ENCODE results near the gene GOSR1. TPM values are rescaled to one million over a fixed set of nuclear protein-coding genes. Genes with fewer than 3 reads are reported as not detected.
"Not testable (repeated sequence)": the region's sequence is repeated elsewhere in the genome, so short reads cannot be mapped to it uniquely, and the experiment has no call there.

GOSR1 gene
- polyA plus RNA-seq, 1 of the 3 experiments (the other 2 are of a cell fraction) = 13.7 TPM

DNA sequence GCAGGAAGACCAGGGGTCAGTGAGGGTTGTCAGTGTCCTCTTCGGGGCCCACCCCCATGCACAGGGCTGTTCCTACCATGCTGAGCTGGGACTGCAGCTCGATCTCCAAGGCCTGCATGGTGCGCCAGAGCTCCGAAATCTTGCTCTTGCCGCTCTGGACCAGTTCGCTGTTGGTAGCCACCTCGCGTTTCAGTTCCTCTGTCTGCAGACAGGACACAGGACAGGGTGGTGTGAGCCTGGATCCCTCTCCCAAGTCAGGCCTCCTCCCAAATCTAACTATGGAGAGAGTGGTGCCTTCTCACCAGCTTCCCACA, 90.9 kb downstream of the GOSR1 start:
- peaks cover 0 to 4% of the 10 kb centered on the region in 2 experiments; a peak in 1 of 4 replicates for H3K4me1 ChIP-seq (ENCODE audit: control insufficient read depth in 1 of 2, insufficient read depth in 2 of 2, low read depth in 1 of 2, low read length in 1 of 2)
- POLR2A ChIA-PET = no interaction called here
- no peaks in the 10 kb centered on the region for H3K9me2 ChIP-seq
- no peaks in the 10 kb centered on the region for H3K36me3 ChIP-seq (replicated peaks in 1 of 2; ENCODE audit: control insufficient read depth in 1 of 2, insufficient read depth in 2 of 2, low read length in 1 of 2)
- CTCF ChIA-PET = interaction anchor here (0.8 kb wide), 1 partner anchor 130 kb away, joined by 3 read pairs; no protein-coding TSS in a partner anchor
- no peaks in the 10 kb centered on the region for H4K20me1 ChIP-seq (ENCODE audit: insufficient read depth)
- H3K4me2 ChIP-seq = no peak overlapping the region
- H3K4me3 ChIP-seq (ENCODE audit: low read depth in 2 of 2, low read length in 1 of 2) = no peak overlapping the region
- WGBS (ENCODE audit: low lambda C conversion rate) = 85% methylated on average over 8 of the region's 8 CpGs
- no peaks in the 10 kb centered on the region for H3F3A ChIP-seq (replicated peaks; ENCODE audit: insufficient read depth)
- H3K9ac ChIP-seq = no peak overlapping the region
- H3K9me3 ChIP-seq = no peaks in the 10 kb centered on the region
- H3K27ac ChIP-seq (ENCODE audit: low read depth in 2 of 2, low read length in 1 of 2) = no peak overlapping the region
- no peak for DNase-seq
- no peaks in the 10 kb centered on the region for H3K27me3 ChIP-seq (ENCODE audit: insufficient read depth)
- no peaks in the 10 kb centered on the region for H3K79me2 ChIP-seq (ENCODE audit: insufficient read depth)
- H2AFZ ChIP-seq (ENCODE audit: low read depth) = no peak overlapping the region
- no peak for TF ChIP-seq ZBTB33 (IDR thresholded peaks at IDR 0.05; ENCODE audit: borderline replicate concordance, low read depth)
- TF ChIP-seq, protein P1, sequence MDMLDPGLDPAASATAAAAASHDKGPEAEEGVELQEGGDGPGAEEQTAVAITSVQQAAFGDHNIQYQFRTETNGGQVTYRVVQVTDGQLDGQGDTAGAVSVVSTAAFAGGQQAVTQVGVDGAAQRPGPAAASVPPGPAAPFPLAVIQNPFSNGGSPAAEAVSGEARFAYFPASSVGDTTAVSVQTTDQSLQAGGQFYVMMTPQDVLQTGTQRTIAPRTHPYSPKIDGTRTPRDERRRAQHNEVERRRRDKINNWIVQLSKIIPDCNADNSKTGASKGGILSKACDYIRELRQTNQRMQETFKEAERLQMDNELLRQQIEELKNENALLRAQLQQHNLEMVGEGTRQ (IDR thresholded peaks at IDR 0.05; ENCODE audit: borderline replicate concordance, low read depth, low read length) = no peak
- no peak for TF ChIP-seq RAD21 (IDR thresholded peaks at IDR 0.05; ENCODE audit: low read length)
- no peak for TF ChIP-seq NRF1 (IDR thresholded peaks at IDR 0.05; ENCODE audit: low read depth, low read length)
- no peak for TF ChIP-seq SMC3 (IDR thresholded peaks at IDR 0.05; ENCODE audit: low read depth, low read length)
- TF ChIP-seq ELF1 (IDR thresholded peaks at IDR 0.05) = no peak
- no peak for TF ChIP-seq EZH2phosphoT487 (IDR thresholded peaks at IDR 0.05; ENCODE audit: borderline replicate concordance, low read depth)
- no peak for TF ChIP-seq TAF1 (IDR thresholded peaks at IDR 0.05; ENCODE audit: borderline replicate concordance, low read depth, low read length)
- no peak for TF ChIP-seq RXRA (IDR thresholded peaks at IDR 0.05; ENCODE audit: borderline replicate concordance, low read depth)
- no peak for TF ChIP-seq MXI1 (IDR thresholded peaks at IDR 0.05; ENCODE audit: low read depth, low read length)
- no peak for TF ChIP-seq USF1 (IDR thresholded peaks at IDR 0.05; ENCODE audit: borderline replicate concordance, low read depth)
- no peak for TF ChIP-seq GABPA (IDR thresholded peaks at IDR 0.05; ENCODE audit: low read depth)
- no peak for TF ChIP-seq PBX3 (IDR thresholded peaks at IDR 0.05)
- no peak for TF ChIP-seq EP300 (IDR thresholded peaks at IDR 0.05; ENCODE audit: borderline replicate concordance in 1 of 2, low read depth in 1 of 2, low read length in 1 of 2)
- TF ChIP-seq TCF12 (IDR thresholded peaks at IDR 0.05) = no peak
- no peak for TF ChIP-seq SIN3A (IDR thresholded peaks at IDR 0.05; ENCODE audit: borderline replicate concordance, low read depth, low read length)
- no peak for TF ChIP-seq FOXM1 (IDR thresholded peaks at IDR 0.05; ENCODE audit: low read depth)
- TF ChIP-seq RCOR1 (IDR thresholded peaks at IDR 0.05; ENCODE audit: low read length) = no peak
- TF ChIP-seq FOXJ3 (CRISPR knock-in tag; IDR thresholded peaks at IDR 0.05) = no peak
- TF ChIP-seq FOSL2 (IDR thresholded peaks at IDR 0.05; ENCODE audit: borderline replicate concordance, low read depth) = no peak

GRCh38 chr17:30569531-30570175, 92.4 kb downstream of the GOSR1 start:
- H3K4me2 ChIP-seq; H3K27me3 ChIP-seq (ENCODE audit: insufficient read depth); POLR2A ChIA-PET; H3K4me3 ChIP-seq (ENCODE audit: low read depth in 2 of 2, low read length in 1 of 2); H3K9ac ChIP-seq; H3K9me3 ChIP-seq; H3K36me3 ChIP-seq (replicated peaks in 1 of 2; ENCODE audit: control insufficient read depth in 1 of 2, insufficient read depth in 2 of 2, low read length in 1 of 2); DNase-seq; H3K27ac ChIP-seq (ENCODE audit: low read depth in 2 of 2, low read length in 1 of 2); H2AFZ ChIP-seq (ENCODE audit: low read depth); H3K4me1 ChIP-seq (ENCODE audit: control insufficient read depth in 1 of 2, insufficient read depth in 2 of 2, low read depth in 1 of 2, low read length in 1 of 2); H3K9me2 ChIP-seq; H3F3A ChIP-seq (replicated peaks; ENCODE audit: insufficient read depth); H3K79me2 ChIP-seq (ENCODE audit: insufficient read depth); H4K20me1 ChIP-seq (ENCODE audit: insufficient read depth); CTCF ChIA-PET: not testable (repeated sequence)
- 82% methylated on average over 10 of the region's 12 CpGs for WGBS (ENCODE audit: low lambda C conversion rate)
